Lower leg skin (tissue), 3 donors: ENCODE measurements around the gene VTI1A.

Source experiments
- POLR2A ChIP-seq, 2 donors: fragments of 450-650 bp; IDR thresholded peaks; one replicate each; pipeline ENCODE4 v1.6.1; 2016 to 2017; ENCODE audit warnings: antibody characterized with exemption in 2 of 2, mild to moderate bottlenecking in 1 of 2, moderate library complexity in 1 of 2
- TF ChIP-seq, protein P1 (sequence below), 3 donors: fragments of 450-650 bp; IDR thresholded peaks; one replicate each; pipeline ENCODE4 v1.5.1; 2016; ENCODE audit warnings: antibody characterized with exemption in 3 of 3, mild to moderate bottlenecking in 3 of 3, moderate library complexity in 2 of 3

DNA sequence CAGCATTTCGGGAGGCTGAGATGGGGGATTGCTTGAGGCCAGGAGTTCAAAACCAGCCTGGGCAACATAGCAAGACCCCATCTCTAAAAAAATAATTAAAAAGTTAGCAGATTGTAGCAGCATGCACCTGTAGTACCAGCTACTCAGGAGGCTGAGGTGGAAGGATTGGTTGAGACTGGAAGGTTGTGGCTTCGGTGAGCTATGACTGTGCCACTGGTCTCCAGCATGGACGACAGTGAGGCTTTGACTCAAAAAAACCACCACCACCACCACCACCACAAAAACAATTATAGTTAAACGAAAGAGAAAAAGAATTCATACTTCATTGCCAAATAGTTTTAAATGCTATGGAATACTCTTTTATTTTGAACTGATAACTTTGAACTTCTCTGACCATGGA, 63.4 kb downstream of the VTI1A start:
- TF ChIP-seq, protein P1, sequence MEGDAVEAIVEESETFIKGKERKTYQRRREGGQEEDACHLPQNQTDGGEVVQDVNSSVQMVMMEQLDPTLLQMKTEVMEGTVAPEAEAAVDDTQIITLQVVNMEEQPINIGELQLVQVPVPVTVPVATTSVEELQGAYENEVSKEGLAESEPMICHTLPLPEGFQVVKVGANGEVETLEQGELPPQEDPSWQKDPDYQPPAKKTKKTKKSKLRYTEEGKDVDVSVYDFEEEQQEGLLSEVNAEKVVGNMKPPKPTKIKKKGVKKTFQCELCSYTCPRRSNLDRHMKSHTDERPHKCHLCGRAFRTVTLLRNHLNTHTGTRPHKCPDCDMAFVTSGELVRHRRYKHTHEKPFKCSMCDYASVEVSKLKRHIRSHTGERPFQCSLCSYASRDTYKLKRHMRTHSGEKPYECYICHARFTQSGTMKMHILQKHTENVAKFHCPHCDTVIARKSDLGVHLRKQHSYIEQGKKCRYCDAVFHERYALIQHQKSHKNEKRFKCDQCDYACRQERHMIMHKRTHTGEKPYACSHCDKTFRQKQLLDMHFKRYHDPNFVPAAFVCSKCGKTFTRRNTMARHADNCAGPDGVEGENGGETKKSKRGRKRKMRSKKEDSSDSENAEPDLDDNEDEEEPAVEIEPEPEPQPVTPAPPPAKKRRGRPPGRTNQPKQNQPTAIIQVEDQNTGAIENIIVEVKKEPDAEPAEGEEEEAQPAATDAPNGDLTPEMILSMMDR (IDR thresholded peaks at IDR 0.05), result no peak
- TF ChIP-seq POLR2A (IDR thresholded peaks at IDR 0.05), result no peak
